HepG2 (cell line): ENCODE results near the gene NGB. TPM values are rescaled to one million over a fixed set of nuclear protein-coding genes. Genes with fewer than 3 reads are reported as not detected.
A peak's percentile ranks its signal among the peaks of the same experiment; 100 is the strongest.

Experiments
- ATAC-seq: fragments of 200-7000 bp; cut with Tn5 transposase; 3 replicates; pipeline ENCODE4 v1.9.1; 2020; ENCODE audit warnings: mild to moderate bottlenecking, moderate library complexity
- BruUV-seq: library from RNA; stranded (reverse); fragments of 400-500 nt; replicated peaks from 2 replicates; lab custom pipeline; 2021; lab: Mats Ljungman, UMichigan
- CTCF ChIA-PET: fragments of 300-600 bp; formaldehyde crosslinking; extraction: SDS; loops from one replicate; lab custom pipeline; 2021; ENCODE audit warnings: low total read pairs, inconsistent platforms, low intra/inter-chr PET ratio; lab: Yijun Ruan, JAX
- POLR2A ChIA-PET: fragments of 350-600 bp; sonication (Branson Sonifier 250); formaldehyde crosslinking; loops from one replicate; lab custom pipeline; 2020; ENCODE audit warnings: antibody characterized with exemption, inconsistent platforms; lab: Yijun Ruan, JAX
- DNase-seq: peaks from one replicate; pipeline ENCODE4 v3.0.0-alpha.2; 2015; ENCODE audit warnings: low spot score
- FAIRE-seq: peaks from 3 replicates; lab custom pipeline; 2011; peaks lifted over from hg19 to GRCh38; lab: Jason Lieb, UNC
- H2AFZ ChIP-seq: one replicate; pipeline ENCODE4 v1.6.1; 2011; ENCODE audit warnings: low read length, inconsistent platforms
- H3K27ac ChIP-seq: fragments of 300-600 bp; 3 replicates; pipeline ENCODE4 v1.8.0; 2011; ENCODE audit warnings: mixed run types, mild to moderate bottlenecking, mixed read lengths, low read length, inconsistent platforms; ENCODE audit not compliant: insufficient read depth; ENCODE audit errors: extremely low read length
- H3K27me3 ChIP-seq, 2 experiments: fragments of 200-600 bp in 1 of 2; 2 replicates in 1 of 2; 3 replicates in 1 of 2; pipeline versions ENCODE4 v1.6.0 to v1.8.0; 2011; ENCODE audit warnings: low read length in 2 of 2, mild to moderate bottlenecking in 2 of 2, moderate library complexity in 2 of 2, inconsistent platforms in 1 of 2; ENCODE audit not compliant: insufficient read depth in 2 of 2, control insufficient read depth in 1 of 2
- H3K36me3 ChIP-seq, 2 experiments: fragments of 200-600 bp in 1 of 2; replicated peaks in 1 of 2; 2 replicates in 1 of 2; 3 replicates in 1 of 2; pipeline versions ENCODE4 v1.5.1 to v1.8.0; 2011; ENCODE audit warnings: low read length in 2 of 2, inconsistent platforms in 1 of 2; ENCODE audit not compliant: insufficient read depth in 2 of 2, control insufficient read depth in 1 of 2
- H3K4me1 ChIP-seq: 2 replicates; pipeline ENCODE4 v1.5.1; 2012; ENCODE audit warnings: low read length, inconsistent platforms; ENCODE audit not compliant: insufficient read depth
- H3K4me2 ChIP-seq: 2 replicates; pipeline ENCODE4 v1.6.0; 2011; ENCODE audit warnings: low read depth, low read length, inconsistent platforms
- H3K4me3 ChIP-seq, 3 experiments: fragments of 200-600 bp in 1 of 3; sonication (generic), shearing (Covaris generic) in 1 of 3; replicated peaks in 1 of 3; 2 replicates each; pipeline ENCODE4 v1.5.1; 2011 to 2016; ENCODE audit warnings: low read length in 3 of 3, inconsistent platforms in 2 of 3, low read depth in 2 of 3, mild to moderate bottlenecking in 2 of 3, control low read depth in 1 of 3, mixed read lengths in 1 of 3; ENCODE audit not compliant: insufficient read depth in 1 of 3
- H3K79me2 ChIP-seq: one replicate; pipeline ENCODE4 v1.6.1; 2011; ENCODE audit warnings: low read length, inconsistent platforms; ENCODE audit not compliant: insufficient read depth
- H3K9ac ChIP-seq: 2 replicates; pipeline ENCODE4 v1.6.0; 2011; ENCODE audit warnings: mild to moderate bottlenecking, low read depth, low read length, inconsistent platforms; ENCODE audit not compliant: insufficient read depth
- H3K9me3 ChIP-seq: 2 replicates; pipeline ENCODE4 v1.5.1; 2012; ENCODE audit warnings: mild to moderate bottlenecking, low read length
- H4K20me1 ChIP-seq: 2 replicates; pipeline ENCODE4 v1.6.0; 2011; ENCODE audit warnings: inconsistent platforms, mild to moderate bottlenecking, low read length, moderate library complexity; ENCODE audit not compliant: insufficient read depth
- AGO1 ChIP-seq: fragments of 200-400 bp; formaldehyde crosslinking; IDR thresholded peaks from 2 replicates; pipeline ENCODE4 v1.6.1; 2017; ENCODE audit warnings: mild to moderate bottlenecking, low read depth, low read length, moderate library complexity; ENCODE audit not compliant: poor library complexity, severe bottlenecking
- ARNT2 ChIP-seq: sonication (generic); formaldehyde crosslinking; IDR thresholded peaks from 2 replicates; pipeline ENCODE4 v1.8.0; 2022; ENCODE audit warnings: mild to moderate bottlenecking, low read depth, missing genetic modification reagents, moderate library complexity
- CREBL2 ChIP-seq: sonication (generic); formaldehyde crosslinking; IDR thresholded peaks from 2 replicates; pipeline ENCODE4 v1.8.1; 2023; ENCODE audit warnings: missing genetic modification reagents, mild to moderate bottlenecking, borderline replicate concordance
- ETV6 ChIP-seq: sonication (generic); formaldehyde crosslinking; conservative IDR thresholded peaks from 2 replicates; pipeline ENCODE4 v1.4.0; 2020; ENCODE audit warnings: missing genetic modification reagents
- KDM6A ChIP-seq: IDR thresholded peaks from 2 replicates; pipeline ENCODE4 v1.6.1; 2016; ENCODE audit warnings: low read depth
- MAFG ChIP-seq: sonication (generic); formaldehyde crosslinking; IDR thresholded peaks from 2 replicates; pipeline ENCODE4 v1.5.1; 2020; ENCODE audit warnings: mild to moderate bottlenecking, missing genetic modification reagents
- NFE2L2 ChIP-seq: fragments of 150-350 bp; IDR thresholded peaks from 2 replicates; pipeline ENCODE4 v1.6.1; 2014; ENCODE audit warnings: low read length
- RXRB ChIP-seq: IDR thresholded peaks from 2 replicates; pipeline ENCODE4 v1.6.1; 2016; ENCODE audit warnings: borderline replicate concordance, missing genetic modification reagents, missing compliant biosample characterization
- ZBTB14 ChIP-seq: sonication (generic); formaldehyde crosslinking; IDR thresholded peaks from 2 replicates; pipeline ENCODE4 v1.4.0; 2020; ENCODE audit warnings: missing genetic modification reagents
- ZNF34 ChIP-seq: sonication (generic); formaldehyde crosslinking; IDR thresholded peaks from 2 replicates; pipeline ENCODE4 v1.4.0; 2020; ENCODE audit warnings: mild to moderate bottlenecking, missing genetic modification reagents, borderline replicate concordance
- ZNF597 ChIP-seq: sonication (generic); formaldehyde crosslinking; IDR thresholded peaks from 2 replicates; pipeline ENCODE4 v1.5.0; 2020; ENCODE audit warnings: missing genetic modification reagents
- ZNF761 ChIP-seq: sonication (generic); formaldehyde crosslinking; conservative IDR thresholded peaks from 2 replicates; pipeline ENCODE4 v1.4.0; 2020; ENCODE audit warnings: mild to moderate bottlenecking, missing genetic modification reagents
- WGBS: methylation state at CpG from one replicate; pipeline ENCODE4 v1.1.6; 2017; ENCODE audit warnings: low lambda C conversion rate; 5-methylcytosine and 5-hydroxymethylcytosine counted together
- in situ Hi-C: cut with HindIII; loops from 2 replicates; pipeline ENCODE4 v1.10.0; 2017; ENCODE audit warnings: low pct_unique_long_range_greater_than_20kb; ENCODE audit not compliant: extremely low pct_ligation_motif_present
- intact Hi-C: fragments of 100-400 bp; cut with micrococcal nuclease; formaldehyde crosslinking; loops from one replicate; pipeline ENCODE4 v1.10.0; 2022; ENCODE audit not compliant: unreplicated experiment
- polyA plus RNA-seq, 8 experiments: library from polyadenylated mRNA; depleted of rRNA in 3 of 8; stranded (reverse) in 7 of 8; unstranded in 1 of 8; fragments of >200 nt; fragmentation: Illumina TruSeq in 4 of 8; extraction: Trizol in 4 of 8; gene quantifications; 2 replicates each; pipeline versions ENCODE4 v1.2.1 to v1.2.3, GENCODE V29; 2011 to 2016; ENCODE audit warnings: low read depth in 4 of 8, missing spikeins in 1 of 8, mixed read lengths in 1 of 8; ENCODE audit not compliant: insufficient read depth in 1 of 8
- total RNA-seq, 5 experiments: library from RNA; depleted of rRNA; stranded (reverse); fragments of >200 nt; fragmentation: Illumina TruSeq; extraction: Trizol; gene quantifications; 2 replicates each; pipeline ENCODE4 v1.2.3, GENCODE V29; 2016; ENCODE audit warnings: low read depth in 1 of 5
- TF ChIP-seq, protein P1 (sequence below): sonication (generic); formaldehyde crosslinking; IDR thresholded peaks from 2 replicates; pipeline ENCODE4 v1.4.0; 2020; ENCODE audit warnings: low read depth, missing genetic modification reagents
- TF ChIP-seq, protein P2 (sequence below): sonication (generic); formaldehyde crosslinking; IDR thresholded peaks from 2 replicates; pipeline ENCODE4 v1.4.0; 2020; ENCODE audit warnings: mild to moderate bottlenecking, missing genetic modification reagents

NGB gene
- total and polyA plus RNA-seq, 2 of the 13 experiments (the other 11 are each of a cell fraction or from before 2014, with no cell fraction given), result 0.04 TPM; not detected in 1

DNA sequence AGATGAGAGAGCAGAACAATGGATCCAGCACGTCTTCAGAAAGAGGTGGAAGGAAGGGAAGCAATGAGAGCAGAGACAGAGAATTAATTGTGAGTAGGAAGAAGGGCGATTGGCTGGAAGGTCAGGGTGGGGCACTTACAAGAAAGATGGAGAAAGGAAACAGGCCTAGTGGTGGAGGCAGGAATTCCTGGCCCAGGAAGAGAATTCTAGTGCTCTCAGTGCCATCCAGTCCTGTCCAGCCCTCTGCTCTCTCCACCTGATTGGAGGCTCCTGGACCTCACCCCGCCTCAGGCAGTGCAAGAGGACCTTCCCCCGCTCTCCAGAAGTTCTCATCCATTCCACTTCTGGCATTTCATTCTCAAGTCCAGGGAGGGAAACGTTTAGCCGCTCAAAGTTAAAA is 43.0 kb downstream of the NGB start:
- no peak for DNase-seq
- Histone ChIP-seq H3K4me2 (no peak overlapping the region), H3K9ac (no peak overlapping the region), H3K9me3 (no peaks in the 10 kb centered on the region), H2AFZ (no peak overlapping the region), H3K27ac (no peak overlapping the region), H3K27me3 (no peaks in the 10 kb centered on the region), H3K79me2 (no peaks in the 10 kb centered on the region), H3K4me1 (no peaks in the 10 kb centered on the region), H4K20me1 (no peaks in the 10 kb centered on the region), H3K4me3 (no peak overlapping the region), H3K36me3 (no peaks in the 10 kb centered on the region)
- ChIA-PET CTCF (no interaction called here), POLR2A (no interaction called here)
- WGBS, result 27% methylated on average over 6 of the region's 6 CpGs
- ATAC-seq, result peak; percentile 45; the same call in 2 of the 3 replicates
- FAIRE-seq, result no peak
- in situ Hi-C loops (no loop called here), intact Hi-C loops (no loop called here)
- no TSS peak for BruUV-seq
- TF ChIP-seq ZNF597 (CRISPR knock-in tag) (no peak), CREBL2 (CRISPR knock-in tag) (no peak), KDM6A (no peak), ZNF761 (CRISPR knock-in tag) (no peak), ARNT2 (CRISPR knock-in tag) (no peak), ZNF34 (CRISPR knock-in tag) (no peak), NFE2L2 (no peak), ZBTB14 (CRISPR knock-in tag) (no peak), AGO1 (no peak), ETV6 (CRISPR knock-in tag) (no peak), RXRB (CRISPR knock-in tag) (no peak), MAFG (CRISPR knock-in tag) (no peak)
- TF ChIP-seq, protein P1, sequence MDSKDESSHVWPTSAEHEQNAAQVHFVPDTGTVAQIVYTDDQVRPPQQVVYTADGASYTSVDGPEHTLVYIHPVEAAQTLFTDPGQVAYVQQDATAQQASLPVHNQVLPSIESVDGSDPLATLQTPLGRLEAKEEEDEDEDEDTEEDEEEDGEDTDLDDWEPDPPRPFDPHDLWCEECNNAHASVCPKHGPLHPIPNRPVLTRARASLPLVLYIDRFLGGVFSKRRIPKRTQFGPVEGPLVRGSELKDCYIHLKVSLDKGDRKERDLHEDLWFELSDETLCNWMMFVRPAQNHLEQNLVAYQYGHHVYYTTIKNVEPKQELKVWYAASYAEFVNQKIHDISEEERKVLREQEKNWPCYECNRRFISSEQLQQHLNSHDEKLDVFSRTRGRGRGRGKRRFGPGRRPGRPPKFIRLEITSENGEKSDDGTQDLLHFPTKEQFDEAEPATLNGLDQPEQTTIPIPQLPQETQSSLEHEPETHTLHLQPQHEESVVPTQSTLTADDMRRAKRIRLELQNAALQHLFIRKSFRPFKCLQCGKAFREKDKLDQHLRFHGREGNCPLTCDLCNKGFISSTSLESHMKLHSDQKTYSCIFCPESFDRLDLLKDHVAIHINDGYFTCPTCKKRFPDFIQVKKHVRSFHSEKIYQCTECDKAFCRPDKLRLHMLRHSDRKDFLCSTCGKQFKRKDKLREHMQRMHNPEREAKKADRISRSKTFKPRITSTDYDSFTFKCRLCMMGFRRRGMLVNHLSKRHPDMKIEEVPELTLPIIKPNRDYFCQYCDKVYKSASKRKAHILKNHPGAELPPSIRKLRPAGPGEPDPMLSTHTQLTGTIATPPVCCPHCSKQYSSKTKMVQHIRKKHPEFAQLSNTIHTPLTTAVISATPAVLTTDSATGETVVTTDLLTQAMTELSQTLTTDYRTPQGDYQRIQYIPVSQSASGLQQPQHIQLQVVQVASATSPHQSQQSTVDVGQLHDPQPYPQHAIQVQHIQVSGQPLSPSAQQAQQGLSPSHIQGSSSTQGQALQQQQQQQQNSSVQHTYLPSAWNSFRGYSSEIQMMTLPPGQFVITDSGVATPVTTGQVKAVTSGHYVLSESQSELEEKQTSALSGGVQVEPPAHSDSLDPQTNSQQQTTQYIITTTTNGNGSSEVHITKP (CRISPR knock-in tag), result no peak
- TF ChIP-seq, protein P2, sequence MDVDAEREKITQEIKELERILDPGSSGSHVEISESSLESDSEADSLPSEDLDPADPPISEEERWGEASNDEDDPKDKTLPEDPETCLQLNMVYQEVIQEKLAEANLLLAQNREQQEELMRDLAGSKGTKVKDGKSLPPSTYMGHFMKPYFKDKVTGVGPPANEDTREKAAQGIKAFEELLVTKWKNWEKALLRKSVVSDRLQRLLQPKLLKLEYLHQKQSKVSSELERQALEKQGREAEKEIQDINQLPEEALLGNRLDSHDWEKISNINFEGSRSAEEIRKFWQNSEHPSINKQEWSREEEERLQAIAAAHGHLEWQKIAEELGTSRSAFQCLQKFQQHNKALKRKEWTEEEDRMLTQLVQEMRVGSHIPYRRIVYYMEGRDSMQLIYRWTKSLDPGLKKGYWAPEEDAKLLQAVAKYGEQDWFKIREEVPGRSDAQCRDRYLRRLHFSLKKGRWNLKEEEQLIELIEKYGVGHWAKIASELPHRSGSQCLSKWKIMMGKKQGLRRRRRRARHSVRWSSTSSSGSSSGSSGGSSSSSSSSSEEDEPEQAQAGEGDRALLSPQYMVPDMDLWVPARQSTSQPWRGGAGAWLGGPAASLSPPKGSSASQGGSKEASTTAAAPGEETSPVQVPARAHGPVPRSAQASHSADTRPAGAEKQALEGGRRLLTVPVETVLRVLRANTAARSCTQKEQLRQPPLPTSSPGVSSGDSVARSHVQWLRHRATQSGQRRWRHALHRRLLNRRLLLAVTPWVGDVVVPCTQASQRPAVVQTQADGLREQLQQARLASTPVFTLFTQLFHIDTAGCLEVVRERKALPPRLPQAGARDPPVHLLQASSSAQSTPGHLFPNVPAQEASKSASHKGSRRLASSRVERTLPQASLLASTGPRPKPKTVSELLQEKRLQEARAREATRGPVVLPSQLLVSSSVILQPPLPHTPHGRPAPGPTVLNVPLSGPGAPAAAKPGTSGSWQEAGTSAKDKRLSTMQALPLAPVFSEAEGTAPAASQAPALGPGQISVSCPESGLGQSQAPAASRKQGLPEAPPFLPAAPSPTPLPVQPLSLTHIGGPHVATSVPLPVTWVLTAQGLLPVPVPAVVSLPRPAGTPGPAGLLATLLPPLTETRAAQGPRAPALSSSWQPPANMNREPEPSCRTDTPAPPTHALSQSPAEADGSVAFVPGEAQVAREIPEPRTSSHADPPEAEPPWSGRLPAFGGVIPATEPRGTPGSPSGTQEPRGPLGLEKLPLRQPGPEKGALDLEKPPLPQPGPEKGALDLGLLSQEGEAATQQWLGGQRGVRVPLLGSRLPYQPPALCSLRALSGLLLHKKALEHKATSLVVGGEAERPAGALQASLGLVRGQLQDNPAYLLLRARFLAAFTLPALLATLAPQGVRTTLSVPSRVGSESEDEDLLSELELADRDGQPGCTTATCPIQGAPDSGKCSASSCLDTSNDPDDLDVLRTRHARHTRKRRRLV (CRISPR knock-in tag), result no peak
